A172 (cell line): ENCODE data around the gene ADAM12. TPM values are rescaled to one million over a fixed set of nuclear protein-coding genes. Genes with fewer than 3 reads are reported as not detected.

Source experiments
- DNase-seq: peaks from one replicate; pipeline ENCODE4 v3.0.0-alpha.2; 2015; ENCODE audit warnings: low spot score
- total RNA-seq: library from RNA; depleted of rRNA; stranded (reverse); fragments of >200 nt; shearing (Covaris generic); gene quantifications from 2 replicates; pipeline ENCODE4 v1.2.3, GENCODE V29; 2014

ADAM12 gene
- total RNA-seq, 1 experiment from 2014 or later: 8.1 TPM

- DNase-seq: no peak
Observed at GRCh38 chr10:126153711-126154628, 234.3 kb downstream of the ADAM12 start.

- peak; percentile 52 for DNase-seq
Observed at GRCh38 chr10:126147866-126148587, 240.2 kb downstream of the ADAM12 start.

GRCh38 chr10:126146771-126147170 is 241.5 kb downstream of the ADAM12 start:
- no peak for DNase-seq

- DNase-seq: no peak
Observed at GRCh38 chr10:126143117-126143516, 245.2 kb downstream of the ADAM12 start.

- DNase-seq: no peak
Observed at GRCh38 chr10:126140746-126141273, 247.5 kb downstream of the ADAM12 start.

GRCh38 chr10:126137562-126138221 is 250.6 kb downstream of the ADAM12 start:
- DNase-seq: no peak

- DNase-seq: no peak
Observed at GRCh38 chr10:126135941-126136595, 252.2 kb downstream of the ADAM12 start.

GRCh38 chr10:126135177-126135576 is 253.1 kb downstream of the ADAM12 start:
- no peak for DNase-seq

GRCh38 chr10:126133906-126134656 is 254.2 kb downstream of the ADAM12 start:
- peak; percentile 54 for DNase-seq

- no peak for DNase-seq
Observed at GRCh38 chr10:126133082-126133620, 255.1 kb downstream of the ADAM12 start.

GRCh38 chr10:126131341-126131740 is 256.9 kb downstream of the ADAM12 start:
- DNase-seq: no peak

- no peak for DNase-seq
Observed at GRCh38 chr10:126130271-126130710, 258.0 kb downstream of the ADAM12 start.

- DNase-seq: no peak
Observed at GRCh38 chr10:126129026-126129425, 259.3 kb downstream of the ADAM12 start.

- no peak for DNase-seq
Observed at GRCh38 chr10:126128581-126128980, 259.7 kb downstream of the ADAM12 start.

- no peak for DNase-seq
Observed at GRCh38 chr10:126127481-126128029, 260.7 kb downstream of the ADAM12 start.

GRCh38 chr10:126126866-126127265 is 261.4 kb downstream of the ADAM12 start:
- DNase-seq: no peak

- DNase-seq: no peak
Observed at GRCh38 chr10:126126023-126126422, 262.3 kb downstream of the ADAM12 start.

- DNase-seq: no peak
Observed at GRCh38 chr10:126124668-126125349, 263.5 kb downstream of the ADAM12 start.

GRCh38 chr10:126124046-126124445 is 264.2 kb downstream of the ADAM12 start:
- no peak for DNase-seq
